DMS 273 (cell line): ENCODE measurements around the gene NBPF12.
"Not testable (repeated sequence)": the region's sequence is repeated elsewhere in the genome, so short reads cannot be mapped to it uniquely, and the experiment has no call there.

ENCODE experiments used
- DNase-seq: peaks from one replicate; lab custom pipeline; 2025; ENCODE audit not compliant: unreplicated experiment; lab: John Stamatoyannopoulos, UW

NBPF12 gene

DNA sequence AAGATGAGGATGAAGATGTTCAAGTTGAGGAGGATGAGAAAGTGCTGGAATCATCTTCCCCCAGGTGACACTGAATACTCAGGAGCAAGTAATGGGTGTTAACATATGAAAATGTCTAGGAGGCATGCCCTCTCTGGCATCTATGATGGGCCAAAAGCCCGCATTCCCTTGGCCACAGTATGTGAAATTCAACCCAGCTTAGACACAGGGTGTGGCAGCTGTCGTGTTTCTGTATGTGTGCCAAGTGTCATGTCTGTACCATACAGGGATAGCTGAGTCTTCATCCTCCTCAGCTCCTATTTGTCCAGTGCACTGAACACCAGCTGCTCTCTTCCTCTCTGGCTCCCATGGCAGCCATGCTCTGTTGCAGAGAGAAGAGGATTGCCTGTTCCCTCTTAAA is 32.5 kb downstream of the NBPF12 start:
- DNase-seq = not testable (repeated sequence)

DNA sequence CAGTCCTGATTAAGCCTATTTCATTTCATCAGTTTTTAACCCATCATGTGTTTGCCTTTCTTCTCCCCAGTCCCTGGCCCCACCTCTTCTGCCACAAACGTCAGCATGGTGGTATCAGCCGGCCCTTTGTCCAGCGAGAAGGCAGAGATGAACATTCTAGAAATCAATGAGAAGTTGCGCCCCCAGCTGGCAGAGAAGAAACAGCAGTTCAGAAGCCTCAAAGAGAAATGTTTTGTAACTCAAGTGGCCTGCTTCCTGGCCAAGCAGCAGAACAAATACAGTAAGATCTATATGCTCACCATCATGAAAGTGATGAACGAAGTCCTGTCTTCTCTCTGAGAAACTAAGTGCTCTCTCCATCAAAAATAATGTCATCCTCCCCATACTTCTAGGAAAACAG is 34.6 kb downstream of the NBPF12 start:
- DNase-seq = not testable (repeated sequence)

DNA sequence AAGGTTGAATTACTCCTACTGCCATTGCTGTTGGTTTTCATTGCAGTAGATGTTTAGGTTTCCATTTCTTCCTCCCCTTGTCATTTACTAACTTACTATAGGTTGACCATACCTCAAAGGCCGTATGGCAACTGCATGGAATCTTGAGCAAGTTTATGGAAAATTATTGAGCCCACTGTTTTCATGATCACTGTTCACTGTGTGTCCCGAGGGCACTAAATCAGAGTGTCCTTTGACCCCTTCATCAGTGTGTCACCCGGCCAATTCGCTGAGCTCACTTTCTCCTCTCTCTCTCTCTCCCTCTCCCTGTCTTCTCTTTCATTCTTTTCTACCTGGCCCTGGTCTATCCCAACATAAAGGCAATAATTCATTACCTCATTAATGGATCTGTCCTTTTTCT is 47.7 kb downstream of the NBPF12 start:
- not testable (repeated sequence) for DNase-seq

DNA sequence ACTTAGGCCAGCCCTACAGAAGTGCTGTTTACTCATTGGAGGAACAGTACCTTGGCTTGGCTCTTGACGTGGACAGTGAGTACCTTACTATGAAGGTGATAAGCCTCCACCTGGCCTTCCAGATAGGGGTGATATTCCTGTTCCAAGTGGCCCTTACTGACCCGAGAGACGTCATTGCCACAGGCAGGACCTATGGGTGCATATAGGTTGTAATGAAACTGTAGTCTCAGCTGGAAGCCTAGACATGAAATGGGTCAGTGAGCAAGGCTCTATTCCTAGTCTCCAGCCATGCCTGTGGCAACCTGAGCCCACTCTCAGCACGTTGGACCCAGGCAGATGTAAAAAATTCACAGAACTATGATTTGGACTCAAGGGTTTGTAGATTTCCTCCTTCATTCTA is 48.3 kb downstream of the NBPF12 start:
- not testable (repeated sequence) for DNase-seq

DNA sequence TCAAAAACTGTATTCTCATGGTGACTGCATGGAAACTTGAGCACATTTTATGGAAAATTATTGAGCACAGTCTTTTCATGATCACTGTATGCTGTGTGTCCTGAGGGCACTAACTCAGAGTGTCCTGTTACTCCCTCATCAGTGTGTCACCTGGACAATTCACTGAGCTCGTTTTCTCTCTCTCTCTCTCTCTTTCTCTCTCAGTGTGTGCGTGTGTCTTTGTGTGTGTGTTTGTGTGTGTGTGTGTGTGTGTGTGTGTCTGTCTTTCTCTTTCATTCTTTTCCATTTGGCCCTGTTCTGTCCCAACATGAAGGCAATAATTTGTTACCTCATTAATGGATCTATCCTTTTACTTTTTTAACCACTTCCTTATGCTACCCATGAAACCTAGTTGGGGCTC is 49.4 kb downstream of the NBPF12 start:
- DNase-seq = not testable (repeated sequence)

DNA sequence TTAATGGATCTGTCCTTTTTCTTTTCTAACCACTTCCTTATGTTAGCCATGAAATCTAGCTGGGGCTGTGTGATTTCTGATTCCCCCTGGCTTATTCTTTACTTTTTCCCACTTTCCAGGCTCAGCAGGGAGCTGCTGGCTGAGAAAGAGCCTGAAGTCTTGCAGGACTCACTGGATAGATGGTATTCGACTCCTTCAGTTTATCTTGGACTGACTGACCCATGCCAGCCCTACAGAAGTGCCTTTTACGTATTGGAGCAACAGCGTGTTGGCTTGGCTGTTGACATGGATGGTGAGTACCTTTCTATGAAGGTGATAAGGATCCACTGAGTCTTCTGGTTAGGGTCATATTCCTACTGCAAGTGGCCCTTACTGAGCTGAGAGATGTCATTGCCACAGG is 51.3 kb downstream of the NBPF12 start:
- DNase-seq = not testable (repeated sequence)

DNA sequence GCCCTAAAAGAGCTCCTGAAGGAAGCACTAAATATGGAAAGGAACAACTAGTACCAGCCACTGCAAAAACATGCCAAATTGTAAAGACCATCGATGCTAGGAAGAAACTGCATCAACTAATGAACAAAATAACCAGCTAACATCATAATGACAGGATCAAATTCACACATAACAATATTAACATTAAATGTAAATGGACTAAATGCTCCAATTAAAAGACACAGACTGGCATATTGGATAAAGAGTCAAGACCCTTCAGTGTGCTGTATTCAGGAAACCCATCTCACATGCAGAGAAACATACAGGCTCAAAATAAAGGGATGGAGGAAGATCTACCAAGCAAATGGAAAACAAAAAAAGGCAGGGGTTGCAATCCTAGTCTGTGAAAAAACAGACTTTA is 70.4 kb downstream of the NBPF12 start:
- DNase-seq = not testable (repeated sequence)

DNA sequence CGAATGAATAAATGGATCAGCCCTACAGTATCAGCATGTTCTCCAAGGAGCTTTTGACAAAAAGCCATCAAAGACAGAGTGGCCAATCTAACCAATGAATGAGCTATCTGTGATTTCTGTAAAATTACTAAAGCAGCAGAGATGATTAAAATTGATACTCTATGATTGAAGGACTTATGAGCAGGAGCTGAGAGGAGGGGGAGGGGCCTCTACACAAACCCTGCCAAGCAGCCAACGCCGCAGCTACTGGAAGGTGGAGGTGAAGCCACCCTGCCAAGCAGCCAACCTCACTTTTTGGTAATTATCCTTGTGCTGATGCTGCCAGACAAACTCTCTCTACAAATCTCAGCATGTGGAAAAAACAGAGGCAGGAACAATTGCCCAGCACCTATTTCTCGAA is 88.9 kb downstream of the NBPF12 start:
- DNase-seq = not testable (repeated sequence)

DNA sequence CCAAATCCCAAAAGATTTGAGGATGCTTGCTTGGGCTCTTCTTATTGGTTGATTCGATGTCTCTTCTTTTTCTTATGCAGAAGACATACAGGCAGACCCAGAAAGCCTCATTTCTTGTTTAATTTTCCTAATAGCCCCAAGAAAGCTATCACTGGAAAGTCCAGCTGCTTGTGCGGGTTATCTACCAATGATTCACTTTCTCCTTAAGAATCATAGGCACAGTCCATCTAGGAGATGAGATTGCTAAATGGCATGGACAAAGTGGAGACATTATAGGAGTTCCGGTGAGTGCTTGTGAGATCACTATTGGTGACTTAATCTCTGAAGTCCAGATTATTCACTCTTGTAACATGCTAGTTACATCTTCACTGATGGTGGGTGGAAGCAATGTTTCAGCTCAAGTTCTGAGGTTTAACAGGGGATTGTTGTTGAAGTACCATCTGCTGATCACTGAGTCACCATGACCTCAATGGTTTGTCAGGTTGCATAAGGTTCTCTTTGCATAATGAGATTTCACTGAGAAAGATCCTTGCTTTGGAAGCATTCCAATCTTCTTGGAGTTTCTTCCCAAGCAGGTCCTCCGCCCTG is 92.0 kb downstream of the NBPF12 start:
- peak; percentile 9 for DNase-seq

DNA sequence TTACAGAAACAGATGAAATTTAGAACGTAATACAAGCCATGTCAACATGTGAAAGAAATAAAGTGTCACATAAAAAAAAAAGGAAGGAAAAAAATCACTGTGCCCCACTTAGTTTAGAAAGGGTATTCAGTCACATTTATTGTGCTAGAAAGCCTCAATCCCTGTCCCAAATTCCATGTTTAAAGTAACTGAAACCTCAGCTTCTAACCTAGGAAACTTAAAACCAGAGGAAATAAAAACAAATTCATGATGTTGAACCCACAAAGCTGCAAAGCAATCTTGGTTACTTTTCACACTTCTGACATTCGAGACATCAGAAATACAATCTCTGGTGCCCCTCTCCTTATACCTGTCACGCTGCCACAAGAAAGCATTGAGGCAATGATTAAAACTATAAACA is 101.8 kb downstream of the NBPF12 start:
- DNase-seq = no peak

DNA sequence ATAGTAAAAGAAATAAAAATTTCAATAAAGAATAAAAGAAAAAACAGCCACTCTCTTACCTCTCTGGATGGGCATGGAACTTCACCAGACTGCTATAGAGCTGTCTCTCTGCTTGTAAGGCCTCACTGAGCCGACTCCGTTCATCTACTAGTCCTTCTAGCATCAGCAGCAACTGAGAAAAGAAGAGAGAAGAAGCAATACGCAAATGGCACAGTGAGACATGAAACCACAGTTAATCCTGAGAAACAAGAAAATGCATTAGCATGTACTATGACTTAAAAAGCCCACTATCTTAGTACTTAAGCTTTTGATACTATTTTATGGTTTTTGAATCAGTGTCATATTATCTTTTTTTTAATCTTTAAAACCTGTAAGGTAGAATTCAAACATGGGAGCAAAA is 104.8 kb downstream of the NBPF12 start:
- not testable (repeated sequence) for DNase-seq

DNA sequence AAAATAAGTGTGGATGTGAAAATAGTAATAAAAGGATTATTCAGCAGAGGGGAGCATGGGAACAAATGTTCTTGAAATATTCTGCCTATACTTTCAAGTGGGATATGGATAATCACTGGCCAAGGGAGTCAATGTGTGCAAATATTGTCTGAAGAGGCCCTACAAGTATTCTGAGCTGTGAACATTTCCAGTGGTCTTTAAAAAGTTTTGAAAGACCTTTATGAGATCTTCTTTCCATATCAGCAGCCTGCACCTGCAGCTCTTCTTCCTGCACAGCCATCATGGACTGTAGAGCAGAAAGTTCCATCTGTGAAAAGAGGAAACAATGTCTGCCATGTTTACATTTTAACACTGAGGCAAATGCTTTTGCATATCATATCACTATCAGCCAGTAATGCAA is 106.4 kb downstream of the NBPF12 start:
- not testable (repeated sequence) for DNase-seq
